ENCODE data around the gene CBX2.

The CBX2 gene

GRCh38 chr17:79818026-79818758 is 40.2 kb downstream of the CBX2 start:
- in situ Hi-C loops (cut with MboI; ENCODE audit: low sequenced_read_pairs, unreplicated experiment): no loop called here
- TF ChIP-seq CTCF (IDR thresholded peaks at IDR 0.05; ENCODE audit: borderline replicate concordance, control extremely low read depth, extremely low read depth, insufficient read depth, missing control alignments): no peak
- DNase-seq (ENCODE audit: low spot score): no peak

GRCh38 chr17:79819085-79819484 is 41.1 kb downstream of the CBX2 start:
- in situ Hi-C loops (cut with MboI; ENCODE audit: low sequenced_read_pairs, unreplicated experiment): no loop called here
- no peak for TF ChIP-seq CTCF (IDR thresholded peaks at IDR 0.05; ENCODE audit: borderline replicate concordance, control extremely low read depth, extremely low read depth, insufficient read depth, missing control alignments)
- DNase-seq (ENCODE audit: low spot score): no peak

- no peak for DNase-seq (ENCODE audit: low spot score)
- TF ChIP-seq CTCF (IDR thresholded peaks at IDR 0.05; ENCODE audit: borderline replicate concordance, control extremely low read depth, extremely low read depth, insufficient read depth, missing control alignments): no peak
- in situ Hi-C loops (cut with MboI; ENCODE audit: low sequenced_read_pairs, unreplicated experiment): no loop called here
Observed at GRCh38 chr17:79819534-79820276, 41.8 kb downstream of the CBX2 start.

GRCh38 chr17:79820959-79821330 is 43.0 kb downstream of the CBX2 start:
- in situ Hi-C loops (cut with MboI; ENCODE audit: low sequenced_read_pairs, unreplicated experiment): no loop called here
- DNase-seq (ENCODE audit: low spot score): no peak
- TF ChIP-seq CTCF (IDR thresholded peaks at IDR 0.05; ENCODE audit: borderline replicate concordance, control extremely low read depth, extremely low read depth, insufficient read depth, missing control alignments): no peak

- in situ Hi-C loops (cut with MboI; ENCODE audit: low sequenced_read_pairs, unreplicated experiment): no loop called here
- no peak for TF ChIP-seq CTCF (IDR thresholded peaks at IDR 0.05; ENCODE audit: borderline replicate concordance, control extremely low read depth, extremely low read depth, insufficient read depth, missing control alignments)
Observed at GRCh38 chr17:79821331-79822095, 43.6 kb downstream of the CBX2 start.

GRCh38 chr17:79822583-79823124 is 44.7 kb downstream of the CBX2 start:
- DNase-seq (ENCODE audit: low spot score): no peak
- in situ Hi-C loops (cut with MboI; ENCODE audit: low sequenced_read_pairs, unreplicated experiment): no loop called here
- no peak for TF ChIP-seq CTCF (IDR thresholded peaks at IDR 0.05; ENCODE audit: borderline replicate concordance, control extremely low read depth, extremely low read depth, insufficient read depth, missing control alignments)

More at GRCh38 chr17:79821331-79822095, 43.6 kb downstream of the CBX2 start:
- DNase-seq (ENCODE audit: low spot score): no peak

Measured in GM13976 (cell line).